ENCODE measurements around the gene WDR89.
"Not testable (repeated sequence)": the region's sequence is repeated elsewhere in the genome, so short reads cannot be mapped to it uniquely, and the experiment has no call there.

Gene WDR89

GRCh38 chr14:63641473-63642228 is at the start of gene WDR89:
Gene WDR89, minus strand, starts transcription at chr14:63641871. Its CDS starts 41,929 bp downstream, at chr14:63599942.
- DNase-seq, result peak; percentile 80 to 100 (median 97)

- DNase-seq, result no peak
These were observed 47.5 kb upstream of the WDR89 start for GRCh38 chr14:63689132-63689531.

DNA sequence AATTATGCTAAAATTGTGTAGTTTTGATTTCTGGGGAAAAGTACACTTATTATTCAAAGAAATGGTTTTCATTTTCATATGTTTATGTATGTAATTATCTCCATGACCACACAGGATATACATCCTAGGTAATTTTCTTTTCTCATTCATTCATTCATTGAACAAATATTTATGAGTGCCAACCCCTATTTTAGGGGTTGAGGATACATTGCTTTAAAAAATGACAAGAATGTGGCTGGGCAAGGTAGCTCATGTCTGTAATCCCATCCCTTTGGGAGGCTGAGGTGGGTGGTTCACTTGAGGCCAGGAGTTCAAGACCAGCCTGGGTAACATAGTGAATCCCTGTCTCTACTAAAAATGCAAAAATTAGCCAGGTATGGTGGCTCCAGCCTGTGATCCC is 45.3 kb upstream of the WDR89 start:
- no peak for DNase-seq

- no peak for DNase-seq
These were observed 43.7 kb upstream of the WDR89 start for GRCh38 chr14:63685401-63685800.

DNA sequence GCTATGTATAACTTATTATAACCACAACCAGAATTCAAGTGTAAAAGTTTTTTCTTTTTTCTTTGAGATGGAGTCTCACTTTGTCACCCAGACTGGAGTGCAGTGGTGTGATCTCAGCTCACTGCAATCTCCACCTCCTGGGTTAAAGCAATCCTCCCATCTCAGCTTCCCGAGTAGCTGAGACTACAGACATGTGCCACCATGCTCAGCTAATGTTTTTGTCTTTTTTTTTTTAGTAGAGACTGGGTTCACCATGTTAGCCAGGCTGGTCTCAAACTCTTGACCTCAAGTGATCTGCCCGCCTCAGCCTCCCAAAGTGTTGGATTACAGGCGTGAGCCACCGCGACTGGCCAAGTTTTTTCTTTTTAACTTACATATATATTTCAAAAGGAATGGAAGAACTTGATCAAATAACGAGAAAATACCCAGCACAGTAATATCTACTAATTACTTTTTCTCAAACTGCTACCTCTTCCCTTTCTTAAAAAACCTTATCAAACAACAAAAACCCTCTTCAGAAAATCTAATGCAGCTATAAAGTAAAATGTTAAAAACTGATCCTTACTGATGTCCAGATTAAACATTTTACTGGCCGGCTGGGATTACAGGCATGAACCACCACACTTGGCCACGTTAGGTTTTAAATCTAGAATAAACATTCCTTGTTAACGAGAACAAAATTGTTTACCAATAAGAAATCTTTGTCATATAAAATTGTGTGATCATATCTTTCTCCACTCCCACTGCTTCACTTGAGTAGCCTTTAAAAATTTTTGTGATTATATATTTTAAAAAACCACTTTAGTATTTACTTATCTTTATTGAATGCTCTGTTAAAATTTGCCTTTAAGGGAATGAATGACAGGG is 41.3 kb upstream of the WDR89 start:
- DNase-seq, result no peak

- no peak for DNase-seq
These were observed 36.9 kb upstream of the WDR89 start for GRCh38 chr14:63678536-63678935.

- DNase-seq, result no peak
These were observed 36.3 kb upstream of the WDR89 start for GRCh38 chr14:63677891-63678379.

DNA sequence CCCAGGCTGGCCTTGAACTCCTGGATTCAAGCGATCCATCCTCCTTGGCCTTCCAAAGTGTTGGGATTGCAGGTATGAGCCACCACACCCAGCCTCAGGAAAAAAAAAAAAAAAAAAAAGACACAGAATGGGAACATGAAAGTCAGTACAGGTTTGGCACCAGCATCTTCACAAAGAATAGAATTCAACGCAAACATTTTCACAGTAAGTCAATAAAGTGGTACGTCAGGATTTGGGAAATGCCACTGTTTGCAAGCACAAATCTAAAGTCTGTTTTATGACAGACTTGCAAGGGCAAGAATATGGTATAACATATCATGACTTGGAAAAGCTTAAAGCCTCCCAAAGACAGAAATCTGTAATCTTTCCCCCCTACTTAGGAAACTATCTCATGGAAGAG is 34.9 kb upstream of the WDR89 start:
- no peak for DNase-seq

- DNase-seq, result no peak
These were observed 32.3 kb upstream of the WDR89 start for GRCh38 chr14:63673886-63674497.

GRCh38 chr14:63673255-63673654 is 31.6 kb upstream of the WDR89 start:
- DNase-seq, result no peak

DNA sequence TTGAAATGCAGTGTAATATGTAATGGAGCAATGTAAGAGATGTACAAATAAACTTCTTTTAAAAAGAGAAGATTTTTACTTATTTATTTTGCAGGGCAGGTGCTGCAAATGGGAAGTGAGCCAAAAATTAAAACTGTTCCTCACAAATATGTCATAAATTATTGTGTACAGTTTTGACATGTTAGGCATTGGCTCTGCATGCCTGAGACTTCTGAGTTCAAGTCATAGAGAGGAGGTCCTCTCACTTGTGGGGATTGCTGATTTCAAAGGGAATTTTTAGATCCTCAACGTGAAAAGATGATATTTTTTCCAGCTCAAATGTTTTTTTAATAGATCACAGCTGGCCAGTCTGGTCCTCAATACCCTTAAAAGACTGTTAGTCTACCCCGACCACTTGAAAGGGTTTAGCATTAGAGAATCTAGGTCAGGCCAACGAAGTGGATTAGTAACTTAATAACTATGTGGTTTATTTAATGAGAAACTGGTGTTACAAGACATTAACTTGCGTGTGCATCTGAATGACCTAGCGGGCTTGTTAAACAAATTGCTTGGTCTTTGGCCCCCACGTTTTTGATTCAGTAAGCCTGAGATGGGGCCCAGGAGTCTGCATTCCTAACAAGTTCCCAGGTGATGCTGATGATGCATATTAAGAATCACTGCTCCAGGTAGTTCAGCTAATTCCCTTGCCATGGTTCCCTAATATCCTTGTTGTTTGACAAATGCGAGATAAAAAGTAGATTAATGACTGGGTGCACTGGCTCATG is 30.9 kb upstream of the WDR89 start:
- no peak for DNase-seq

DNA sequence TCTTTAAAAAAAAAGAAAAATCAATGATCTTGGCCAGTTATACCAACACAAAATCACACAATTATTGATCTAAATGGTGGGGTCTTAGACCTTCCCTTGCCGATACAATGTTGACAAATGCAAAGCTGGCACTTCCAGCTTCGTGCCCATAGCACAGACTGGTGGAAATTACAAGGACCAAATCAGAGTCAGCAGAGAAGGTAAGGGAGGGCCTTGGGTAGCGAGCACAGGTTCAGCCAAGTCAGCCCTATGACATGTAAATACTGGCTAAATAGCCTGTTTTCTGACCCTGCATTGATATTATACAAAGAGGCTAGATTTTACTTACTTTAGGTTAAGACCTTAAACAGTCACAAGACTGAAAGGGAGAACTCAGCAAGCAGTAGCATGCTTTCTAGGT is 30.3 kb upstream of the WDR89 start:
- no peak for DNase-seq

DNA sequence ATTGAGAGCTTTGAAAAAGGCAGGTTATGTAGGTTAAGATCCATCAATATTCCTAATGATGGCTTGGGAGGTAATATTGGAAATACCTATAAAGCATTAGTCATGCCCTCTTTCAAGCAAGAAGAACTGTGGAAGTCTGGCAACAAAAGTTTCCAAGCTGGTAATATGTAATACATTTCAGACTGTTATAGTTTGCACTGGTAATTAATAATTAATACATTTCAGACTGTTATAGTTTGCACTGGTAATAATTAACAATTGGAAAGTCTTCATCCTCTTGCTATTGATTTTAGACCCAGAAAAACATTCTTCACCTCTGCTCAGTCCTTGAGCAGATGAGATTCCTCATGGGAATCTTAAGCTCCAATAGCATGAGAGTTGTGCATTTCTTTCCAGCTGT is 29.0 kb upstream of the WDR89 start:
- DNase-seq, result no peak

- DNase-seq, result no peak
These were observed 24.7 kb upstream of the WDR89 start for GRCh38 chr14:63666335-63666734.

GRCh38 chr14:63663428-63664341 is 22.0 kb upstream of the WDR89 start:
- no peak for DNase-seq

DNA sequence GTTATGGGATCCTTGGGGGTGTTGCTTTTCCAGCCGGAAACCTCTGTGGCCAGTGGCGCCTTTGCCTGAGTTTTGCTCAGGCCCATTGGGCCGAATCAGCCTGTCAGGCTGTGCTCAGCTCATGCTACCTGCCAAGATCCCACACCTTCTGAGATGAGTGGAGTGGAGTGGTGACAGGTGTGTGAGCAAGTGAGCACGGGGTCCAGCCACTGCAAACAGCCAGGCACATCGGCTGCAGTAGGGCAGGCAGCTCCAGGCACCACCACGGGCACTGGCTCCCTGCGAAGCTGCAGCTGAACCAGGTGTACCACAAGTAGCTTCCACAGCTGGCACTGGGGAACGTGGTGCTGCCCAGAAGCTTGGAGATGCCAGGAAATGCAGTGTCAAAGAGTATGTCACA is 21.1 kb upstream of the WDR89 start:
- no peak for DNase-seq

GRCh38 chr14:63661881-63662280 is 20.2 kb upstream of the WDR89 start:
- not testable (repeated sequence) for DNase-seq

GRCh38 chr14:63659726-63660125 is 18.1 kb upstream of the WDR89 start:
- peak in 28 of 51 donors; percentile 7 to 71 (median 39) for DNase-seq

DNA sequence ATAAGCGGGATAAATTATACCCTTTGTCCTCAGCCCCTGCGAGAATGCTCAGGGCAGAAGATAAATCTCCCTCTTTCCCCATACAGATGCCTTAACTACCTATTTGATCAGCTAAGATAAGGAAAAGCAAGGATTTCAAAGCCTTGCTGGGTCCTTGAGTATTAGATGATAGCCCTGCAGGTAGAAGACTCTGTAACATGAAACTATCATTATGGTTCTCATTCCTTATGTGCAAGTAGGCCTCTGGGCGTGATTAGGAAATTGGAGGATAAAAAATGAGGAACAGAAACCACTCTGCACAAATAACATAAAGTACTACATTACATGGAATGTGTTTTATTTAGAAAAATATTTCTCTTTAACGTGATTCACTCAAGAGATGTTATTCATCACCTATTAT is 14.5 kb upstream of the WDR89 start:
- DNase-seq, result no peak

- DNase-seq, result no peak
These were observed 13.3 kb upstream of the WDR89 start for GRCh38 chr14:63654936-63655335.
